K562 (cell line): ENCODE results near the gene VASH2. TPM values are rescaled to one million over a fixed set of nuclear protein-coding genes. Genes with fewer than 3 reads are reported as not detected.
A peak's percentile ranks its signal among the peaks of the same experiment; 100 is the strongest.

Experiments
- ATAC-seq: fragments of 200-7000 bp; cut with Tn5 transposase; 3 replicates; pipeline ENCODE4 v1.9.1; 2020; ENCODE audit warnings: moderate library complexity
- BruUV-seq: library from RNA; stranded (reverse); fragments of 400-500 nt; replicated peaks from 2 replicates; lab custom pipeline; 2021; lab: Mats Ljungman, UMichigan
- CTCF ChIA-PET: fragments of 300-600 bp; formaldehyde crosslinking; extraction: SDS; loops from one replicate; lab custom pipeline; 2021; ENCODE audit warnings: low intra/inter-chr PET ratio; lab: Yijun Ruan, JAX
- POLR2A ChIA-PET: fragments of 300-600, 350-650 bp; sonication (Branson Sonifier 250); formaldehyde crosslinking; extraction: SDS; loops from one replicate; lab custom pipeline; 2021; ENCODE audit warnings: antibody characterized with exemption, inconsistent platforms; lab: Yijun Ruan, JAX
- DNase-seq, 4 experiments: peaks; one replicate each; pipeline versions ENCODE4 v3.0.0 to v3.0.0-alpha.2; 2011 to 2018; ENCODE audit warnings: low spot score in 3 of 4, mixed read lengths in 3 of 4; ENCODE audit errors: extremely low read depth in 1 of 4
- FAIRE-seq: peaks from 2 replicates; lab custom pipeline; 2011; peaks lifted over from hg19 to GRCh38; lab: Jason Lieb, UNC
- H2AFZ ChIP-seq: 2 replicates; pipeline ENCODE4 v1.6.0; 2011; ENCODE audit warnings: low read depth, low read length, control low read depth, inconsistent platforms
- H3K27ac ChIP-seq: fragments of 200-600 bp; 3 replicates; pipeline ENCODE4 v1.8.0; 2011; ENCODE audit warnings: low read depth, mild to moderate bottlenecking, control low read depth, inconsistent platforms, low read length, moderate library complexity, mixed read lengths; ENCODE audit errors: extremely low read depth
- H3K27me3 ChIP-seq, 2 experiments: fragments of 300-600 bp in 1 of 2; 2 replicates in 1 of 2; 3 replicates in 1 of 2; pipeline versions ENCODE4 v1.6.0 to v1.8.0; 2011; ENCODE audit warnings: inconsistent platforms in 2 of 2, low read length in 2 of 2, mild to moderate bottlenecking in 1 of 2, mixed read lengths in 1 of 2, moderate library complexity in 1 of 2; ENCODE audit not compliant: control insufficient read depth in 2 of 2, insufficient read depth in 2 of 2
- H3K36me3 ChIP-seq: fragments of 300-600 bp; 3 replicates; pipeline ENCODE4 v1.8.0; 2011; ENCODE audit warnings: mild to moderate bottlenecking, low read length, inconsistent platforms; ENCODE audit not compliant: control insufficient read depth, insufficient read depth
- H3K4me1 ChIP-seq, 2 experiments: fragments of 200-600 bp in 1 of 2; replicated peaks in 1 of 2; 2 replicates in 1 of 2; 3 replicates in 1 of 2; pipeline versions ENCODE4 v1.5.1 to v1.8.0; 2011; ENCODE audit warnings: inconsistent platforms in 2 of 2, low read length in 2 of 2, mild to moderate bottlenecking in 1 of 2, mixed read lengths in 1 of 2, moderate library complexity in 1 of 2; ENCODE audit not compliant: control insufficient read depth in 2 of 2, insufficient read depth in 2 of 2
- H3K4me2 ChIP-seq: 2 replicates; pipeline ENCODE4 v1.6.1; 2011; ENCODE audit warnings: low read length, control low read depth, inconsistent platforms, mixed read lengths; ENCODE audit not compliant: insufficient read depth
- H3K4me3 ChIP-seq: fragments of 200-600 bp; sonication (generic), shearing (Covaris generic); 2 replicates; pipeline ENCODE4 v1.5.1; 2016; ENCODE audit warnings: control low read depth, inconsistent platforms
- H3K79me2 ChIP-seq: fragments of 200-600 bp; 3 replicates; pipeline ENCODE4 v1.8.0; 2011; ENCODE audit warnings: low read length, inconsistent platforms; ENCODE audit not compliant: control insufficient read depth, insufficient read depth
- H3K9ac ChIP-seq, 2 experiments: 2 replicates each; pipeline versions ENCODE4 v1.6.0 to v1.6.1; 2011; ENCODE audit warnings: low read depth in 2 of 2, low read length in 2 of 2, control low read depth in 1 of 2, inconsistent platforms in 1 of 2, mild to moderate bottlenecking in 1 of 2, mixed read lengths in 1 of 2; ENCODE audit not compliant: insufficient read depth in 1 of 2
- H3K9me1 ChIP-seq: one replicate; pipeline ENCODE4 v1.6.0; 2011; ENCODE audit warnings: inconsistent platforms, mild to moderate bottlenecking, low read length, moderate library complexity; ENCODE audit not compliant: control insufficient read depth, insufficient read depth
- H3K9me3 ChIP-seq: replicated peaks from 2 replicates; pipeline ENCODE4 v1.5.1; 2011; ENCODE audit warnings: low read depth, low read length, inconsistent platforms; ENCODE audit not compliant: control insufficient read depth, insufficient read depth
- H4K20me1 ChIP-seq: replicated peaks from 2 replicates; pipeline ENCODE4 v1.6.1; 2011; ENCODE audit warnings: low read length, inconsistent platforms, mixed read lengths; ENCODE audit not compliant: control insufficient read depth, insufficient read depth
- CREB1 ChIP-seq, 2 experiments: sonication (generic) in 1 of 2; formaldehyde crosslinking in 1 of 2; IDR thresholded peaks; 2 replicates each; pipeline versions ENCODE4 v1.6.1 to v1.8.0; 2012 to 2022; ENCODE audit warnings: inconsistent platforms in 1 of 2, mild to moderate bottlenecking in 1 of 2, missing genetic modification reagents in 1 of 2, moderate library complexity in 1 of 2
- CREM ChIP-seq: IDR thresholded peaks from 2 replicates; pipeline ENCODE4 v1.6.1; 2014; ENCODE audit warnings: antibody characterized with exemption, low read depth
- FOXJ2 ChIP-seq: fragments of 200-800 bp; sonication (Bioruptor generic); IDR thresholded peaks from 2 replicates; pipeline ENCODE4 v1.6.1; 2016; ENCODE audit warnings: missing genetic modification characterization, missing compliant biosample characterization
- TRIM28 ChIP-seq: fragments of 450-650 bp; IDR thresholded peaks from 2 replicates; pipeline ENCODE4 v1.6.1; 2017
- whole genome bisulfite sequencing: fragments of 100-300 bp; shearing (Covaris generic); methylation state at CpG from one replicate; pipeline ENCODE4 v1.1.6; 2016; ENCODE audit warnings: low coverage, mixed read lengths; ENCODE audit not compliant: insufficient coverage; ENCODE audit errors: missing lambda C conversion rate; 5-methylcytosine and 5-hydroxymethylcytosine counted together
- in situ Hi-C: fragments of 300-500 bp; cut with MboI; formaldehyde crosslinking; loops from 4 replicates; pipeline ENCODE4 v1.15.0; 2018; ENCODE audit warnings: inconsistent platforms, mixed read lengths
- intact Hi-C: fragments of 100-400 bp; cut with micrococcal nuclease; formaldehyde crosslinking; loops from 2 replicates; pipeline ENCODE4 v1.14.2; 2022
- polyA plus RNA-seq, 8 experiments: library from polyadenylated mRNA; depleted of rRNA in 4 of 8; stranded (reverse) in 5 of 8; unstranded in 3 of 8; fragments of >200 nt; fragmentation: Nextera tagmentation in 2 of 8; fragmentation: Illumina TruSeq in 1 of 8; extraction: Ambion mirVana in 2 of 8; extraction: Trizol in 1 of 8; gene quantifications; 2 replicates each; pipeline versions ENCODE4 v1.2.1 to v1.2.3, GENCODE V29; 2011 to 2014; ENCODE audit warnings: inconsistent platforms in 1 of 8, missing spikeins in 1 of 8
- total RNA-seq, 7 experiments: library from RNA; depleted of rRNA in 6 of 7; stranded (reverse); fragments of >200 nt in 6 of 7; fragmentation: Illumina TruSeq in 2 of 7; extraction: Trizol in 2 of 7; gene quantifications; 2 replicates each; pipeline versions ENCODE4 v1.2.1 to v1.2.3, GENCODE V29; 2011 to 2021; ENCODE audit warnings: low replicate concordance in 1 of 7
- TF ChIP-seq, protein P1 (sequence below), 2 experiments: fragments of 450-650 bp in 1 of 2; sonication (generic) in 1 of 2; formaldehyde crosslinking in 1 of 2; IDR thresholded peaks in 1 of 2; conservative IDR thresholded peaks in 1 of 2; 2 replicates each; pipeline versions ENCODE4 v1.6.1 to v1.8.1; 2016 to 2023; ENCODE audit warnings: mild to moderate bottlenecking in 2 of 2, moderate library complexity in 2 of 2, inconsistent platforms in 1 of 2, missing genetic modification reagents in 1 of 2

The VASH2 gene
- total and polyA plus RNA-seq, 9 of the 15 experiments (the other 6 are each of a cell fraction or from before 2014, with no cell fraction given) = 0.04 to 0.40 (median 0.10) TPM; not detected in 1

DNA sequence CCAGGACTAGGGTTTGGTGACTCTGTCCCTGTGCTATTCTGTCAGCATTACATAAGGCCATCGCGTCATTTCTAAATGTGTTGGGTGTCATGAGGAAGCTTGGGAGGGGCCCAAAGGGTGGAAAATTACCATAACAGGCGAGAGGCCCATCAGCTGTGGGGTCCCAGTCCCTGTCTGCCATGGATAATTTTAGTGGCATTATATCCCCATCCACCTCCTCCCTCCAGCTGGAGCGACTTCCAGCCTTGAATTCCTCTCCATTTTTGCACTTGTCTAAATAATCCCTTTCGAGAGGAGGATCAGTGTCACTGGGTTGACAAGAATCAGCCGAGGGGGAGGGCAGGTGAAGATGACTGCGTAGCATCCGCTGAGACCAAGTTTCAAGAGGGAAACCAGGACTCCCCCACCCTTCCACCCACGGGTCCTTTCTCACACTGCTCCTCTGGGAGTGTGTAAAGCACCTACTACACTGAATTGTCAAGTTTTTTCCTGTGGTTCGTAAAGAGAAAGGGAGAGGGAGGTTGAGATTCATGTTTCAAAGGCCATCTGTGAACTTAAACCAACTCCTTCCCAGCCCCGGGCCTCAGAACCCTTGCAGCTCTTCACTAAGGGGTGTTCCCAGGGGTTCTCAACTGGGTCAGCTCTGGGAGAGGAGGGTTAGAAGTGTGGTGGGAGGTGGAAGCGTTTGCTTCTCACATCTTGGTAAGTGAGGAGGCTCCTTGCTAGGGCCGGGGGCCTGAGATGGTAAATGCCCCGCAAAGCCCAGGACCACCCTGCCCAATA, 29.2 kb downstream of the VASH2 start:
- Histone ChIP-seq H4K20me1 (peaks cover 6% of the 10 kb centered on the region; the same call in 1 of the 2 replicates), H3K4me3 (no peak overlapping the region), H3K9me1 (no peaks in the 10 kb centered on the region), H3K9ac (no peak overlapping the region), H3K4me1 (no peaks in the 10 kb centered on the region), H3K4me2 (no peak overlapping the region), H3K79me2 (no peaks in the 10 kb centered on the region), H3K27ac (no peak overlapping the region), H3K27me3 (peaks cover 34 to 90% of the 10 kb centered on the region in 2 experiments; a peak in 4 of 5 replicates), H3K36me3 (no peaks in the 10 kb centered on the region), H2AFZ (no peak overlapping the region), H3K9me3 (no peaks in the 10 kb centered on the region)
- FAIRE-seq (no peak), ATAC-seq (peak; percentile 15), DNase-seq (no peak)
- BruUV-seq = no TSS peak
- ChIA-PET POLR2A (interaction anchor here (0.7 to 1.3 kb wide), 6 partner anchors 9 to 33 kb away, joined by 3 to 4 read pairs (median 3); no protein-coding TSS in a partner anchor), CTCF (no interaction called here)
- intact Hi-C loops (loop anchor here (5.0 kb wide), 1 partner anchor 312 kb away; no protein-coding TSS in a partner anchor), in situ Hi-C loops (loop anchor here (10.0 kb wide), 1 partner anchor 515 kb away; no protein-coding TSS in a partner anchor)
- 0 out of 2 replicates have a peak, but pooled peaks have one; percentile 21 for TF ChIP-seq CREM
- TF ChIP-seq, protein P1, sequence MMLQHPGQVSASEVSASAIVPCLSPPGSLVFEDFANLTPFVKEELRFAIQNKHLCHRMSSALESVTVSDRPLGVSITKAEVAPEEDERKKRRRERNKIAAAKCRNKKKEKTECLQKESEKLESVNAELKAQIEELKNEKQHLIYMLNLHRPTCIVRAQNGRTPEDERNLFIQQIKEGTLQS (IDR thresholded peaks at IDR 0.05) = peak; percentile 34; the same call in 1 of the 2 replicates
- TF ChIP-seq, protein P1 (CRISPR knock-in tag; conservative IDR thresholded peaks at IDR 0.05) = no peak
- TF ChIP-seq CREB1 (IDR thresholded peaks at IDR 0.05) = 0 out of 2 replicates have a peak, but pooled peaks have one; percentile 48
- TF ChIP-seq CREB1 (CRISPR knock-in tag; IDR thresholded peaks at IDR 0.05) = no peak
- TF ChIP-seq FOXJ2 (tag) = peak; percentile 38; the same call in 1 of the 2 replicates
- TF ChIP-seq TRIM28 = no peak
- WGBS = 6% methylated on average over 14 of the region's 14 CpGs
